GM18951 (cell line): ENCODE results near the gene FOXA1.

Experiments used
- POLR2A ChIP-seq: IDR thresholded peaks from 4 replicates; pipeline ENCODE4 v1.6.1; 2011; ENCODE audit warnings: mild to moderate bottlenecking; ENCODE audit not compliant: insufficient read length, insufficient read depth; ENCODE audit errors: extremely low read depth
- in situ Hi-C: fragments of 300-500 bp; cut with MboI; formaldehyde crosslinking; loops from one replicate; pipeline ENCODE4 v1.12.0; 2022; ENCODE audit warnings: low sequenced_read_pairs, mixed read lengths, inconsistent platforms; ENCODE audit not compliant: unreplicated experiment

Gene FOXA1

GRCh38 chr14:37594971-37595808 is at the start of gene FOXA1, which contains the start of gene TTC6:
Gene FOXA1 (minus strand): TSS chr14:37595249. CDS start chr14:37594972, 277 bp downstream.
Gene TTC6 (plus strand): TSS chr14:37595629. CDS start chr14:37622065, 26,436 bp downstream.
- no peak for TF ChIP-seq POLR2A
- in situ Hi-C loops = no loop called here

DNA sequence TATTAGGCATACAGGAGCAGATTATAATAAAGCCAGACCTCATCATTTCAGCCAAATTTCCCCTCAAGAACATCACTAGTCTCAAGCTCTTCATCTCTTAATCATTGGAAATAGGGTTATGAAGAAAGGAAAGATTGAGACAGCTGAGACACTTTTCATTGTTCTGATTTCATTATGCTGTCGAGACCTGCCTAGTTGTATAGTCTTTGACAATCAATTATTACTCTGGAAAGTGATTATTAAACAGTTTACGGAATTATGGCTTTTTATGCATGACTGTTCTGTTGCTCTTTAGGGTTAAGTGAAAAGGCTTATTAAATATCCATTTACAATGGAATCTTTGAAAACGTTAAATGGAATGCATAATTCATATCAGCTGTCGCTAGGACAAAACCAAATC is 48.7 kb upstream of the FOXA1 start:
- in situ Hi-C loops = no loop called here

GRCh38 chr14:37642125-37642524 is 47.1 kb upstream of the FOXA1 start:
- in situ Hi-C loops = no loop called here
- no peak for TF ChIP-seq POLR2A

More for the DNA sequence above, 48.7 kb upstream of the FOXA1 start:
- no peak for TF ChIP-seq POLR2A

DNA sequence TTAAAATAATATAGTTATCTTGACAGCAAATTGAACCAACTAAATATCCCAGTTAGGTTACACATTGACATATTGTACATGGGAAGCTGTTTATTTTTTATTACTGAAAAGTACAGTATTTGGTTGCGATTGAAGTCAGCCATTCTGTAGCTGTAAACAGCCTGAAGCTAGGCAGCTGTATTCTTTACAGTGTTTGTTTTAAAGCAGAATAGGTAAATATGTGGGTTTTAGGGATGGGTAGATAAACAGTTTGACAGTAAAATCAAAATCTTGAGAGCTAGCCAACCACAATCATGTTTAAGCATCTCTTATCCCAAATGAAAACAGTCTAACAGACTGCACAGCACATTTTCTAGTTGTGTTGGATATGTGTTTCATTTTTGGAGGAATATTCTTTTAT is 46.1 kb upstream of the FOXA1 start:
- TF ChIP-seq POLR2A = no peak
- in situ Hi-C loops = no loop called here

GRCh38 chr14:37638599-37638998 is 43.5 kb upstream of the FOXA1 start:
- no peak for TF ChIP-seq POLR2A
- in situ Hi-C loops = no loop called here

GRCh38 chr14:37637341-37637740 is 42.3 kb upstream of the FOXA1 start:
- no peak for TF ChIP-seq POLR2A
- in situ Hi-C loops = no loop called here

- in situ Hi-C loops = no loop called here
Observed at GRCh38 chr14:37625597-37626595, 30.8 kb upstream of the FOXA1 start.

GRCh38 chr14:37623971-37624370 is 28.9 kb upstream of the FOXA1 start:
- in situ Hi-C loops = no loop called here
- TF ChIP-seq POLR2A = no peak

More at GRCh38 chr14:37625597-37626595, 30.8 kb upstream of the FOXA1 start:
- TF ChIP-seq POLR2A = no peak

DNA sequence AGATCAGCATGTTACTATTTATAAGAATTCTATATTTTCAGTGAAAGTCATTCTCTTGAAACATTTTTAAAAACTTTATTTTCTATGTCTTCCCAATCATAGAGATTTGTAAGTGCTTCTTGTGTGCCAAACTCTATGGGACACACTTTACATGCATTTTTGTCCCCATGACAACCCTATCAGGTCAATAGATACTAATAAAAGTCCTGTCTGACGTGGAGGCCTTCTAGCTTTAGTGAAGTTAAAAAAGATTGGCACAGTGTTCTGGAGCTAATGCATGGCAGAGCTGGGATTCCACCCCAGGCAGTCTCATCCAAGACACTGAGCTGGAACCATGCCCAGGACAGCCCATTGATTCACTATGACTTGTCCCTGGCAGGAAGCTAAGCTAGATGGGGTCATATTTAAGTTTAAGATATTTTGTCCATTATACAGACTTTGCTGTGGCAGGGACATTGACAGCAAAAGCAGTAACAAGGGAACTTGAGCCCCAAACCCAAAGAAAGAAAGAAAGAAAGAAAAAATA is 28.4 kb upstream of the FOXA1 start:
- no peak for TF ChIP-seq POLR2A
- in situ Hi-C loops = no loop called here

GRCh38 chr14:37622231-37622923 is 27.3 kb upstream of the FOXA1 start:
- in situ Hi-C loops = no loop called here
- TF ChIP-seq POLR2A = no peak

GRCh38 chr14:37620856-37621255 is 25.8 kb upstream of the FOXA1 start:
- no peak for TF ChIP-seq POLR2A
- in situ Hi-C loops = no loop called here

DNA sequence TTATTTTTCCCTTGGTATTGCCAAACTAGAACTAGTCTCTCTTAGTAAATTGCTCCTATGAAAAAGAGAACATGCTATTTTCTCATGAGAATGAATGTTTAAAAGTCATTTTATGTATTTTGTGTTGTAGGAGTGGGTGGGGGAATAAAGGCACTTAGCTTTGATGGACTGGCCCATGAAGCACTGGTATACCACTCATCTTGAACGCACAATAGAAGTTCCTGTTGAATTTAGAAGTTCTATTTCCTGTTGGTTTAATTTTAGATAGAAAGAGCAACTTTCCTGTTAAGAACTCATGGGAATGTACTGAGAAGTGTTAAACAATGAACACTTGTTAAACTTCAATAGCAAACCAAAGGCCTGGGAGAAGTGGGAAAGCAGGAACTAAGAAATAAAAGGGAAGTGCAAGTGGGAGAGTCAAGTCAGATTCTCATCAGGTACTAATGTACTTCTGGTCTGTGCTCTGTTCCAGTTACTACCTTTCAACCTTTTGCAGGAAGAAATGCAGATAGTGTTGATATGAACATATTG is 23.5 kb upstream of the FOXA1 start:
- in situ Hi-C loops = no loop called here
- no peak for TF ChIP-seq POLR2A

GRCh38 chr14:37617864-37618365 is 22.9 kb upstream of the FOXA1 start:
- TF ChIP-seq POLR2A = no peak
- in situ Hi-C loops = no loop called here
